GM21423 (cell line): ENCODE measurements around the gene PDE1C.

Source experiments
- ATAC-seq: cut with Tn5 transposase; IDR thresholded peaks from one replicate; pipeline ENCODE4 v1.9.1; 2021; ENCODE audit warnings: mild to moderate bottlenecking, moderate library complexity; ENCODE audit not compliant: unreplicated experiment

Gene PDE1C

GRCh38 chr7:31997423-31997822 lies 72.8 kb downstream of the PDE1C start:
- ATAC-seq = no peak

- ATAC-seq = no peak
Measured at GRCh38 chr7:31995134-31995533, 75.1 kb downstream of the PDE1C start.

- ATAC-seq = no peak
Measured at GRCh38 chr7:31991846-31992245, 78.4 kb downstream of the PDE1C start.

GRCh38 chr7:31991406-31991805 lies 78.8 kb downstream of the PDE1C start:
- ATAC-seq = no peak

GRCh38 chr7:31986878-31987518 lies 83.2 kb downstream of the PDE1C start:
- ATAC-seq = no peak

- no peak for ATAC-seq
Measured at GRCh38 chr7:31982962-31983361, 87.2 kb downstream of the PDE1C start.

- no peak for ATAC-seq
Measured at GRCh38 chr7:31981874-31982390, 88.3 kb downstream of the PDE1C start.

DNA sequence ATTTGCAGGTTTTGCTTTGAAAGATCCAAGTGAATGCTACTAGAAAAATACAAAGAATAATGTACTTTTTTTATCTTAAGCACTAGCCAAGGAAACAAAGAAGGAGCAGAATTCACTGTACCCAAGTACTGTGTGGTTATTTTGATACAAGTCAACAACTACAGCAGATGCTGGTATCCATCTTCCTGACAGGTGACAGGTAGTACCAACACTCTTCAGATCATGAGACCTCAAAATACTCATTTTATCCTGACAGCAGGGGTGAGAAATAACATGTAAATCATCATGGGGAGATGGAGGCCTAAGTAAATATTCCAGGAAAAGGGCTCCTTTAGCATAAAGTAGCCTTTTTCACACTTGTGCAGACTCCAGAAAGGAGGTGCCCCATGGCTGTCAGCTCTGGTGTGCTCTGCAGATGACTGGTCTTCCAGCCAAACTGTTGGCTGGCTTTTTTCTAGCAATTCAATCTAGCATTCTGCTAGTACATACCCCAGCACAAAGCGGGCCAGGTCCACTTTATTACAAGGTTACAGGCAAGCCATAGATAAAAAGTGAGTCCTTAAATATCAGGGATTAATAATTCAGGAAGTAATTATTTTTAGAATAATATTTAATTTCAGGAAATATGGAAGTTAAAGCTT lies 90.4 kb downstream of the PDE1C start:
- no peak for ATAC-seq

DNA sequence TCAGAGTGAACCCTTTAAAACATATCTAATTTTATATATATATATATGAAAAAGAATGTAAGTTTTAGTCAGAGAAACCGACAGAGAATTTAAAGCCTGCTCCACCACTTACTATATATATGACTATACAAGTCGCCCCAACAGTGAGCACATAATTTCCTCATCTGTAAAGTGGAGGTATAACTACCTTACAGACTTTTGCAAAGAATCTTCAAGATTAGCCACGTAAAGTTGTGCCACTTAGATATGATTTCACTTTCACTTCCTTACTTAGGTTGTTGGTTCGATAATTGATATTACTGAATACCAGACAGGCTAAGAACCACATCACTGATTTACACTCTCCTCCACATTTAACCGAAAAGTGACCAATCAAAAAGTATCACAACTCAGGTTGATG lies 94.7 kb downstream of the PDE1C start:
- no peak for ATAC-seq

DNA sequence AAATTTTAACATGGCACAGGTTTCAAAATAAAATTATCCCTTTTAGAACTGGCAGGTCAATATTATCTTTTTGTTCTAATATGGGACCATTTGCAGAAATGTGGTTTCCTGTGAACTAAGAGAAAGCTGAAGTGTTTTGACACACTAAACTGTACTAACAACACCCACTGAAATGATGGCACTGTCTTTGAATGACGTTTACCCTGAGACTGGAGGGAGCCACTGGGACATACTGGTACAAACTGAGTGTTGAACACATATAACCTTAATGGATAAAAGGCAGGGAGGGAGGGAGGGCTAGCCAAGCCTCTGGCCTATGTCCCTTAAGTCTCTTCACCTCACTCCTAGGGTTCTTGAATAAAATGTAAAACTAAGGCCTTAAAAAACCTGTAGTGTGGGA lies 95.9 kb downstream of the PDE1C start:
- ATAC-seq = no peak

DNA sequence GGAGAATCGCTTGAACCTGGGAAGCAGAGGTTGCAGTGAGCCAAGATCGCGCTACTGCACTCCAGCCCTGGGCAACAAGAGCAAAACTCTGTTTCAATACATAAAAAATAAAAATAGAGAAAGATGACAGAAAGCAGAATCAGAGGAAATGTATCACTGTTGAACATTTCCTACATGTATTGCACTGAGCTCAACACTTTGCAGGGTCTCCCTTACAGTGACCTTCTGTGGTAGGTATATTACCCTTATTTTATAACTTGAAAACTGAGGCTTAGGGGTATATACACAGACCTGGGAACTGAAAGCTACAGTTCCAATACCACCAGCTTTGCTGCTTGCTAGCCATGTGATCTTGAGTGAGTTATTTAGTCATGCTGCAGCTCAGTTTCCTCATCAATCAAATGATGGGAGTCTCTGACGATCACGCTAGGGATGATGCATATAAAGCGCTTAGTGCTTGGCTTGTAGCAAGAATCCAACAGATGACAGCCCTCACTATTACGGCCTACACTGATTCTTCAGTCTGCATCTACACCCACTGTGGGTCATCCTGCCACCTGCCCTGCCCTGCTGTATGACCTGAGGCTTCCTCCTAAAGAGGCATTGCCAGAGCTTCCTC lies 99.0 kb downstream of the PDE1C start:
- no peak for ATAC-seq

- no peak for ATAC-seq
Measured at GRCh38 chr7:31970501-31970900, 99.7 kb downstream of the PDE1C start.

- ATAC-seq = no peak
Measured at GRCh38 chr7:31963569-31964175, 106.5 kb downstream of the PDE1C start.

- ATAC-seq = no peak
Measured at GRCh38 chr7:31962246-31962645, 108.0 kb downstream of the PDE1C start.

DNA sequence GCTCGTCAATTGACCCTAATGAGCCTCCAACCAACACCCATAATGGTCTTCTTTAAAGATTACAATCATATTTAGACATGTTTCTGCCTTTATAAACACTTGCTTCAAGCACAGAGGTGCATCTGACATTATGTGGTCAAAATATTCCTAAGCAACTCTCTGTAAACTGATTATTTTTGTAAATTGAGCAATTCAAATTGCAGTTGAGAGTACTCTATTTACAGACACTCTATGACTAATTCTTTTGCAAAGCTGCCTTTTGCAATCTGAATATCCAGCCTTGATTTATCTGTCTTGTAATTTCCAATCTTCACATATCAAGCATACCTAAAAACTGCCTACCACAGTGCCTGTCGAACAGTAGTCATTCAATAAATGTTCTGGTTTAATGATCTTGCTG lies 112.0 kb downstream of the PDE1C start:
- no peak for ATAC-seq

- ATAC-seq = no peak
Measured at GRCh38 chr7:31957756-31958155, 112.5 kb downstream of the PDE1C start.

DNA sequence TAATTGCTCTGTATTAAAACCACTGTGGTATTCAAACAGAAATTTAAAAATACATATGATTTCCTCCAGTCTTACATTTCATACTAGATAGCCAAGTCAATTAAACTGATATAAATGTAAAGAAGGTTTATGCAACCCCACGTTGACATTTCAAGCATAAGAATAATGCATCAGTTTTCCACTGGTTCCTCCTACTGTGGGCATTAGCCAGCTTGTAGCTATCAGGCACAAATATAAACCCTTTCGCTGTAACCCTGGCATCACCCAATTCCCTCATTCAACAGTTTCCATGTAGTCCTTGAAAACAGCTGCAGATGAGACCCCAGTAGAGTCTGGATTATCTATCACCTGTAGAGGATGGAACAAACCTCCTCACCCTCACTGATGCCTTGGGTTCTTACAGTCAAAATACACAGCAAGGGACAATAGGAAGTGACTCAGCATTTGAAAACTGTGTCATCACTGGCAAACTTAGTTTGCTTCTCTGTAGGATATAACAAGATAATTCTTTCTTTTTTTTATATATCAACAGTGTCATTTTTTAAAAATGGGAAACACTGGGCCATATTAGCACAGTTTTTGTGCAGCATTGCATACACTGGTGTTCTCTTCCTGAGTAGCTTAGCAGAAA lies 113.0 kb downstream of the PDE1C start:
- no peak for ATAC-seq

GRCh38 chr7:31955641-31956040 lies 114.6 kb downstream of the PDE1C start:
- no peak for ATAC-seq

- no peak for ATAC-seq
Measured at GRCh38 chr7:31955021-31955420, 115.2 kb downstream of the PDE1C start.

GRCh38 chr7:31954500-31954899 lies 115.7 kb downstream of the PDE1C start:
- ATAC-seq = no peak

DNA sequence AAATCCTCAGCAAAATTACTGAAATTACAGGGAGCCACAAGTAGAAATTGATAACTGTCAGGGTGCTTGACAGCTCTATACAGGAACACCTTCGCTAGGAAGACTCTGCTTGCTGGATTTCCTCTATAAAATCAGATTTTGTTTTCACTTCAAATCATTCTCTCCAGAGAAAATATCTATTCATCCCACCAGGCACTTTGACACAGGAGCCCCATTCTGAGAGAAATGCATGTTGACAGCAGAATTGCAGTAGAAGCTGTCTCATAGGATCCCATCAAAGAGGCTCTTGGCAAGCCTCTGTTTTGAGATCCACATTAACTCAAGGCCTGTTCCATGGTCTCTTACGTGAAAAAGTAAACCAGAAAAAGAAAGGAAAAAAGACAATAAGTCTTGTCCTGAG lies 116.8 kb downstream of the PDE1C start:
- no peak for ATAC-seq
